ENCODE measurements around the gene FILIP1L. TPM values are rescaled to one million over a fixed set of nuclear protein-coding genes. Genes with fewer than 3 reads are reported as not detected.

Gene FILIP1L
- total RNA-seq, 1 donor, result 213 TPM

DNA sequence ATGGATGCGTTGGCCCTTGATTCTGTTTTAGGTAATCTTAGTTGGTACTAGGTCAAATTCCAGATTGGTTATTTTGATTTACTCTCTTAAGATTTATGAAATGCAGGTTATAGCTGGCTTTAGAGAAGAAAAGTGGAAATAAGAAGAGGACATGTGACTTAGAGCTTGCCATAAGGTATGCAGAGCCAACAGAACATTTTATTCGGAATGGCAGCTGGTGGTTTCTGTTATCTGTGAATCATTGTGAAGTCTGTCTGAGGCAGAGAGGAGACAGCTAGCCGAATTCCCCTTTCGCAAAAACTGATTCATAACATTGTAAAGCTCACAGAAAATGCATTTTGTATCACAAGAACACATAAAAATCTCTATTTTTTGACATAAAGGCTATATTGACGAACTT lies 82.1 kb downstream of the FILIP1L start:
- DNase-seq (ENCODE audit: low read depth), result peak; percentile 87
- H3K4me3 ChIP-seq (ENCODE audit: low read depth, low read length), result no peak overlapping the region
- TF ChIP-seq, protein P1, sequence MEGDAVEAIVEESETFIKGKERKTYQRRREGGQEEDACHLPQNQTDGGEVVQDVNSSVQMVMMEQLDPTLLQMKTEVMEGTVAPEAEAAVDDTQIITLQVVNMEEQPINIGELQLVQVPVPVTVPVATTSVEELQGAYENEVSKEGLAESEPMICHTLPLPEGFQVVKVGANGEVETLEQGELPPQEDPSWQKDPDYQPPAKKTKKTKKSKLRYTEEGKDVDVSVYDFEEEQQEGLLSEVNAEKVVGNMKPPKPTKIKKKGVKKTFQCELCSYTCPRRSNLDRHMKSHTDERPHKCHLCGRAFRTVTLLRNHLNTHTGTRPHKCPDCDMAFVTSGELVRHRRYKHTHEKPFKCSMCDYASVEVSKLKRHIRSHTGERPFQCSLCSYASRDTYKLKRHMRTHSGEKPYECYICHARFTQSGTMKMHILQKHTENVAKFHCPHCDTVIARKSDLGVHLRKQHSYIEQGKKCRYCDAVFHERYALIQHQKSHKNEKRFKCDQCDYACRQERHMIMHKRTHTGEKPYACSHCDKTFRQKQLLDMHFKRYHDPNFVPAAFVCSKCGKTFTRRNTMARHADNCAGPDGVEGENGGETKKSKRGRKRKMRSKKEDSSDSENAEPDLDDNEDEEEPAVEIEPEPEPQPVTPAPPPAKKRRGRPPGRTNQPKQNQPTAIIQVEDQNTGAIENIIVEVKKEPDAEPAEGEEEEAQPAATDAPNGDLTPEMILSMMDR (IDR thresholded peaks at IDR 0.05; ENCODE audit: insufficient read depth, low read depth, low read length), result no peak

DNA sequence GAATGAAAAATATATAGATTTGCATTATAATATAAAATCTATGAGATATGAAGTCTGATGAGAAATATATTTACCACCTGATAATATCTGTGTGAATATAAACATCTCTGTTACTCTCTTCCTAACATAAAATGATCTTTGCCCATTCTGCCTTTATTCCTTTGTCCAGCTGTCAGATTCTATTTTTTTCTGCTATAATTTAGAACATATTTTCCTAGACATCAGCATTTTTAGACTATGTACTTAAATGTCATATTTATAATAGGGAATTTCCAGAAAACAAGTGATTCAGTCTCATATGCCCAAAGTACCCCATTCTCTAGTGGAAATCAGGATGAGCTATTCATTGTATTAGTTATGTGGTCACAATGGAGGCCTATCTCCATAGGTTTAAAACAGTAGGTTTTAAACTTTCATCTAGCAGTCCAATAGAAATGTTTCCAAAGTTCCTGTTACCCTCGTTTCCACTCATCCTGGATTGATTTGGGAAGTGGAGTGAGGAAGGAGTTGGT lies 83.3 kb downstream of the FILIP1L start:
- TF ChIP-seq, protein P1 (IDR thresholded peaks at IDR 0.05; ENCODE audit: insufficient read depth, low read depth, low read length), result no peak
- no peak overlapping the region for H3K4me3 ChIP-seq (ENCODE audit: low read depth, low read length)
- no peak for DNase-seq (ENCODE audit: low read depth)

GRCh38 chr3:100030346-100030745 lies 84.0 kb downstream of the FILIP1L start:
- TF ChIP-seq, protein P1 (IDR thresholded peaks at IDR 0.05; ENCODE audit: insufficient read depth, low read depth, low read length), result no peak
- no peak for DNase-seq (ENCODE audit: low read depth)
- H3K4me3 ChIP-seq (ENCODE audit: low read depth, low read length), result no peak overlapping the region

DNA sequence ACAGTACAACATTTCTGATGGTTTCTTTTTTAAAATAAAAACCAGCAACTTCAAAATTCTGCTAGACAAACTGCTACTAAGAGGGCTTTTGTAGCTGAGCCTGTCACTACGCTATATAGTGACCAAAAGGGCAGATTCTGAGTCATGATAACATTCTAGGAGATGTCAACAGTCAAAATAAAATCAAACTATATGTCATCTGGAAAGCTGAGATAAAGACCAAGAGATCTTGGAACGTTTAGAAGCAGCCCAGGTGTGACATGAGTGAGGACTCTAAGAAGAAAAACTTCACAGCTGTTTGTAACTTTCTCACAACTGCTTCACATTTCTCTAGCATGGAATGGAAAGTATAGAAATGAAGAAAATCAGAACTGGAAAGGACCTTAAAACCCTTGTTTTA lies 84.6 kb downstream of the FILIP1L start:
- TF ChIP-seq, protein P1 (IDR thresholded peaks at IDR 0.05; ENCODE audit: insufficient read depth, low read depth, low read length), result no peak
- no peak overlapping the region for H3K4me3 ChIP-seq (ENCODE audit: low read depth, low read length)
- DNase-seq (ENCODE audit: low read depth), result no peak

- TF ChIP-seq, protein P1 (IDR thresholded peaks at IDR 0.05; ENCODE audit: insufficient read depth, low read depth, low read length), result no peak
- H3K4me3 ChIP-seq (ENCODE audit: low read depth, low read length), result no peak overlapping the region
- DNase-seq (ENCODE audit: low read depth), result no peak
These were observed 85.2 kb downstream of the FILIP1L start for GRCh38 chr3:100029052-100029451.

GRCh38 chr3:100027321-100027720 lies 87.0 kb downstream of the FILIP1L start:
- DNase-seq (ENCODE audit: low read depth), result no peak
- TF ChIP-seq, protein P1 (IDR thresholded peaks at IDR 0.05; ENCODE audit: insufficient read depth, low read depth, low read length), result no peak
- H3K4me3 ChIP-seq (ENCODE audit: low read depth, low read length), result no peak overlapping the region
